NCI-H1436 treated with DMSO at 0.1 percent for 48 hours (cell line): ENCODE measurements around the gene DAPK2.
"Not testable (repeated sequence)": the region's sequence is repeated elsewhere in the genome, so short reads cannot be mapped to it uniquely, and the experiment has no call there.

Experiments used
- DNase-seq: peaks from one replicate; lab custom pipeline; 2025; lab: John Stamatoyannopoulos, UW

Gene DAPK2

GRCh38 chr15:63915873-63916771, 130.2 kb downstream of the DAPK2 start:
- no peak for DNase-seq

GRCh38 chr15:63915209-63915872, 130.9 kb downstream of the DAPK2 start:
- DNase-seq = no peak

GRCh38 chr15:63913786-63914315, 132.4 kb downstream of the DAPK2 start:
- no peak for DNase-seq

GRCh38 chr15:63913336-63913735, 132.9 kb downstream of the DAPK2 start:
- no peak for DNase-seq

- DNase-seq = no peak
These were observed 134.1 kb downstream of the DAPK2 start for GRCh38 chr15:63912061-63912615.

GRCh38 chr15:63911160-63911559, 135.1 kb downstream of the DAPK2 start:
- DNase-seq = no peak

GRCh38 chr15:63909819-63910437, 136.4 kb downstream of the DAPK2 start:
- no peak for DNase-seq

GRCh38 chr15:63908991-63909390, 137.3 kb downstream of the DAPK2 start:
- DNase-seq = no peak

GRCh38 chr15:63908281-63908680, 138.0 kb downstream of the DAPK2 start:
- no peak for DNase-seq

GRCh38 chr15:63907521-63907920, 138.8 kb downstream of the DAPK2 start:
- DNase-seq = no peak

GRCh38 chr15:63906266-63906584, 140.1 kb downstream of the DAPK2 start:
- DNase-seq = no peak

GRCh38 chr15:63905558-63906265, 140.6 kb downstream of the DAPK2 start:
- DNase-seq = no peak

- DNase-seq = no peak
These were observed 141.2 kb downstream of the DAPK2 start for GRCh38 chr15:63905131-63905530.

- DNase-seq = no peak
These were observed 142.2 kb downstream of the DAPK2 start for GRCh38 chr15:63904042-63904441.

GRCh38 chr15:63902671-63903035, 143.6 kb downstream of the DAPK2 start:
- no peak for DNase-seq

GRCh38 chr15:63901912-63902670, 144.2 kb downstream of the DAPK2 start:
- no peak for DNase-seq

GRCh38 chr15:63900306-63900705, 146.0 kb downstream of the DAPK2 start:
- no peak for DNase-seq

- not testable (repeated sequence) for DNase-seq
These were observed 146.7 kb downstream of the DAPK2 start for GRCh38 chr15:63899606-63900005.

- DNase-seq = no peak
These were observed 147.1 kb downstream of the DAPK2 start for GRCh38 chr15:63899193-63899592.

- no peak for DNase-seq
These were observed 149.8 kb downstream of the DAPK2 start for GRCh38 chr15:63896336-63897115.
